H9 (cell line): ENCODE data around the gene INVS. TPM values are rescaled to one million over a fixed set of nuclear protein-coding genes. Genes with fewer than 3 reads are reported as not detected.

Source experiments
- DNase-seq: peaks from one replicate; pipeline ENCODE4 v3.0.0-alpha.2; 2017
- H2AFZ ChIP-seq: one replicate; pipeline ENCODE4 v1.6.1; 2013; ENCODE audit warnings: mild to moderate bottlenecking, low read length, control low read depth, moderate library complexity
- H2AK5ac ChIP-seq: 2 replicates; pipeline ENCODE4 v1.6.1; 2013; ENCODE audit warnings: low read length, control low read depth, mixed read lengths; ENCODE audit not compliant: insufficient read length
- H2BK120ac ChIP-seq: one replicate; pipeline ENCODE4 v1.6.1; 2013; ENCODE audit warnings: low read depth, mild to moderate bottlenecking, low read length, control low read depth, inconsistent platforms; ENCODE audit not compliant: poor library complexity, severe bottlenecking
- H2BK12ac ChIP-seq: 2 replicates; pipeline ENCODE4 v1.6.1; 2013; ENCODE audit warnings: low read length, control low read depth, mixed read lengths, low read depth; ENCODE audit not compliant: insufficient read length
- H2BK15ac ChIP-seq: 2 replicates; pipeline ENCODE4 v1.6.1; 2013; ENCODE audit warnings: low read depth, low read length, control low read depth
- H2BK20ac ChIP-seq: one replicate; pipeline ENCODE4 v1.6.1; 2013; ENCODE audit warnings: low read depth, mild to moderate bottlenecking, low read length, control low read depth, inconsistent platforms; ENCODE audit not compliant: poor library complexity, severe bottlenecking
- H2BK5ac ChIP-seq: 2 replicates; pipeline ENCODE4 v1.6.1; 2013; ENCODE audit warnings: low read length, control low read depth, mixed read lengths; ENCODE audit not compliant: insufficient read length
- H3K14ac ChIP-seq: 2 replicates; pipeline ENCODE4 v1.6.1; 2013; ENCODE audit warnings: low read length, control low read depth; ENCODE audit not compliant: insufficient read depth
- H3K18ac ChIP-seq: 2 replicates; pipeline ENCODE4 v1.6.1; 2013; ENCODE audit warnings: low read depth, mild to moderate bottlenecking, mixed read lengths, low read length, control low read depth; ENCODE audit not compliant: insufficient read length
- H3K23ac ChIP-seq: 2 replicates; pipeline ENCODE4 v1.6.1; 2013; ENCODE audit warnings: low read length, control low read depth, mixed read lengths, low read depth; ENCODE audit not compliant: insufficient read length
- H3K23me2 ChIP-seq: 2 replicates; pipeline ENCODE4 v1.6.1; 2013; ENCODE audit warnings: low read depth, mild to moderate bottlenecking, mixed read lengths, low read length, control low read depth; ENCODE audit not compliant: insufficient read length, poor library complexity, severe bottlenecking
- H3K27ac ChIP-seq: 2 replicates; pipeline ENCODE4 v1.5.1; 2013; ENCODE audit warnings: low read length, control low read depth, mixed read lengths, low read depth; ENCODE audit not compliant: insufficient read length
- H3K27me3 ChIP-seq: 2 replicates; pipeline ENCODE4 v1.6.1; 2013; ENCODE audit warnings: low read length, control low read depth, inconsistent platforms; ENCODE audit not compliant: insufficient read depth
- H3K4ac ChIP-seq: 2 replicates; pipeline ENCODE4 v1.6.1; 2013; ENCODE audit warnings: low read depth, mild to moderate bottlenecking, control low read depth, inconsistent platforms, low read length, moderate library complexity
- H3K4me1 ChIP-seq: 2 replicates; pipeline ENCODE4 v1.6.1; 2013; ENCODE audit warnings: low read length, control low read depth, inconsistent platforms; ENCODE audit not compliant: insufficient read depth
- H3K4me2 ChIP-seq: 2 replicates; pipeline ENCODE4 v1.6.1; 2013; ENCODE audit warnings: low read length, control low read depth, mixed read lengths; ENCODE audit not compliant: insufficient read length, insufficient read depth
- H3K56ac ChIP-seq: 2 replicates; pipeline ENCODE4 v1.6.1; 2013; ENCODE audit warnings: low read depth, mild to moderate bottlenecking, mixed read lengths, low read length, control low read depth; ENCODE audit not compliant: insufficient read length
- H3K79me1 ChIP-seq: 2 replicates; pipeline ENCODE4 v1.6.1; 2013; ENCODE audit warnings: low read depth, mild to moderate bottlenecking, moderate library complexity, low read length, control low read depth, inconsistent platforms; ENCODE audit not compliant: insufficient read depth, poor library complexity, severe bottlenecking
- H3K79me2 ChIP-seq: 2 replicates; pipeline ENCODE4 v1.6.1; 2013; ENCODE audit warnings: low read length, control low read depth, inconsistent platforms; ENCODE audit not compliant: insufficient read depth
- H3K9ac ChIP-seq: 2 replicates; pipeline ENCODE4 v1.6.1; 2013; ENCODE audit warnings: low read length, control low read depth, mixed read lengths; ENCODE audit not compliant: insufficient read length; ENCODE audit errors: extremely low read depth
- H3K9me3 ChIP-seq: one replicate; pipeline ENCODE4 v1.6.1; 2013; ENCODE audit warnings: low read depth, low read length, inconsistent platforms; ENCODE audit not compliant: control insufficient read depth
- H3T11ph ChIP-seq: one replicate; pipeline ENCODE4 v1.6.1; 2013; ENCODE audit warnings: mild to moderate bottlenecking, low read length, control low read depth, inconsistent platforms
- H4K20me1 ChIP-seq: one replicate; pipeline ENCODE4 v1.6.1; 2013; ENCODE audit not compliant: control insufficient read depth, insufficient read length, insufficient read depth
- H4K5ac ChIP-seq: 2 replicates; pipeline ENCODE4 v1.6.1; 2013; ENCODE audit warnings: low read depth, mild to moderate bottlenecking, mixed read lengths, low read length, control low read depth; ENCODE audit not compliant: insufficient read length
- H4K8ac ChIP-seq: replicated peaks from 2 replicates; pipeline ENCODE4 v1.6.1; 2013; ENCODE audit warnings: low read length, control low read depth, mixed read lengths, low read depth; ENCODE audit not compliant: insufficient read length
- H4K91ac ChIP-seq: 2 replicates; pipeline ENCODE4 v1.6.1; 2013; ENCODE audit warnings: low read depth, mild to moderate bottlenecking, moderate library complexity, mixed read lengths, low read length, control low read depth; ENCODE audit not compliant: insufficient read length
- H3K27ac Mint-ChIP-seq, 3 experiments: 2 replicates in 2 of 3; 3 replicates in 1 of 3; pipeline ENCODE4 v1.8.0; 2020 to 2021; ENCODE audit warnings: mixed read lengths in 3 of 3, mild to moderate bottlenecking in 1 of 3, moderate library complexity in 1 of 3
- H3K27me3 Mint-ChIP-seq: 2 replicates; pipeline ENCODE4 v1.8.0; 2021; ENCODE audit warnings: low read depth, mild to moderate bottlenecking, moderate library complexity, mixed read lengths
- H3K36me3 Mint-ChIP-seq, 3 experiments: 2 replicates in 2 of 3; 3 replicates in 1 of 3; pipeline ENCODE4 v1.8.0; 2020 to 2021; ENCODE audit warnings: low read depth in 3 of 3, mixed read lengths in 3 of 3; ENCODE audit not compliant: insufficient read depth in 1 of 3
- H3K4me1 Mint-ChIP-seq, 2 experiments: 2 replicates each; pipeline ENCODE4 v1.8.0; 2020; ENCODE audit warnings: mixed read lengths in 2 of 2
- H3K4me3 Mint-ChIP-seq, 2 experiments: 2 replicates in 1 of 2; 3 replicates in 1 of 2; pipeline ENCODE4 v1.8.0; 2020 to 2021; ENCODE audit warnings: mild to moderate bottlenecking in 2 of 2, mixed read lengths in 2 of 2, moderate library complexity in 1 of 2
- H3K9me3 Mint-ChIP-seq, 2 experiments: 2 replicates in 1 of 2; 3 replicates in 1 of 2; pipeline ENCODE4 v1.8.0; 2020; ENCODE audit warnings: mild to moderate bottlenecking in 2 of 2, mixed read lengths in 2 of 2, moderate library complexity in 1 of 2
- WGBS: extraction: QIAGEN DNeasy Blood & Tissue Kit; methylation state at CpG from one replicate; pipeline ENCODE4 v1.1.7; 2013; ENCODE audit warnings: missing lambda C conversion rate, low lambda C conversion rate, mixed read lengths; ENCODE audit not compliant: insufficient read length; ENCODE audit errors: extremely low coverage; 5-methylcytosine and 5-hydroxymethylcytosine counted together
- total RNA-seq: library from RNA; stranded (reverse); gene quantifications from 2 replicates; pipeline ENCODE4 v1.2.1, GENCODE V29; 2021
- TF ChIP-seq, protein P1 (sequence below): fragments of 200-600 bp; sonication (generic); conservative IDR thresholded peaks from 3 replicates; pipeline ENCODE4 v1.8.0; 2021; ENCODE audit warnings: antibody characterized with exemption, mild to moderate bottlenecking

INVS gene
- total RNA-seq, 1 experiment from 2014 or later, result 7.5 TPM

DNA sequence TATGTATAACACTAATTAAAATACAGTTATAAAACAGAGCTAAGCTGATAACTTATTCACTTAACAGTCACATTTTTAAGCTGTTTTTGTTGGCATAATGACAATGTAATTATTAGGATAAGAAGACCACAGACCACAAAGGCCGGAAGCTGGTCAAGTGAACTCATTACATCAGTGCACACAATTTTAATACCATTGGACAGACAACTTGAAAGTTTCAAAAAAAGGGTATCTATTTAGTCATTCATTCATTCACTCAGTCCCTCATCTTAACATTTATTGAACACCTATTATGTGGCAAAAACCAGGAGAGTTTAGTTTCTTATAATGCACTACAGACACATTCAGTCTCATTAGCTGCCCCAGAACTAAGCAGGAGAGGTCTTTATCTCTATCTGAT lies 11.8 kb upstream of the INVS start:
- Mint-ChIP-seq H3K36me3 (no peaks in the 10 kb centered on the region), H3K4me1 (peaks cover 17 to 27% of the 10 kb centered on the region in 2 experiments), H3K4me3 (no peak overlapping the region), H3K27me3 (no peaks in the 10 kb centered on the region), H3K9me3 (no peaks in the 10 kb centered on the region), H3K27ac (no peak overlapping the region)
- Histone ChIP-seq H2BK15ac (no peak overlapping the region), H3K79me2 (0 out of 2 replicates have a peak, but pooled peaks cover 1% of the 10 kb centered on the region), H3T11ph (no peak overlapping the region), H3K27ac (no peak overlapping the region), H2BK120ac (no peak overlapping the region), H3K23ac (no peak overlapping the region), H3K9me3 (no peaks in the 10 kb centered on the region), H4K8ac (no peak overlapping the region), H3K14ac (no peak overlapping the region), H3K27me3 (no peaks in the 10 kb centered on the region), H4K5ac (no peak overlapping the region), H3K4me1 (peaks cover 2% of the 10 kb centered on the region; the same call in 1 of the 2 replicates), H4K20me1 (no peaks in the 10 kb centered on the region), H3K4ac (no peak overlapping the region), H3K4me2 (no peak overlapping the region), H3K9ac (no peak overlapping the region), H3K79me1 (no peaks in the 10 kb centered on the region), H3K18ac (no peak overlapping the region), H2BK20ac (no peak overlapping the region), H2BK5ac (no peak overlapping the region), H2BK12ac (no peak overlapping the region), H2AFZ (no peak overlapping the region), H2AK5ac (no peak overlapping the region), H3K56ac (no peak overlapping the region), H4K91ac (no peak overlapping the region), H3K23me2 (no peaks in the 10 kb centered on the region)
- TF ChIP-seq, protein P1, sequence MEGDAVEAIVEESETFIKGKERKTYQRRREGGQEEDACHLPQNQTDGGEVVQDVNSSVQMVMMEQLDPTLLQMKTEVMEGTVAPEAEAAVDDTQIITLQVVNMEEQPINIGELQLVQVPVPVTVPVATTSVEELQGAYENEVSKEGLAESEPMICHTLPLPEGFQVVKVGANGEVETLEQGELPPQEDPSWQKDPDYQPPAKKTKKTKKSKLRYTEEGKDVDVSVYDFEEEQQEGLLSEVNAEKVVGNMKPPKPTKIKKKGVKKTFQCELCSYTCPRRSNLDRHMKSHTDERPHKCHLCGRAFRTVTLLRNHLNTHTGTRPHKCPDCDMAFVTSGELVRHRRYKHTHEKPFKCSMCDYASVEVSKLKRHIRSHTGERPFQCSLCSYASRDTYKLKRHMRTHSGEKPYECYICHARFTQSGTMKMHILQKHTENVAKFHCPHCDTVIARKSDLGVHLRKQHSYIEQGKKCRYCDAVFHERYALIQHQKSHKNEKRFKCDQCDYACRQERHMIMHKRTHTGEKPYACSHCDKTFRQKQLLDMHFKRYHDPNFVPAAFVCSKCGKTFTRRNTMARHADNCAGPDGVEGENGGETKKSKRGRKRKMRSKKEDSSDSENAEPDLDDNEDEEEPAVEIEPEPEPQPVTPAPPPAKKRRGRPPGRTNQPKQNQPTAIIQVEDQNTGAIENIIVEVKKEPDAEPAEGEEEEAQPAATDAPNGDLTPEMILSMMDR, result no peak
- WGBS, result no CpG with 5 or more reads among the region's 1 CpG
- DNase-seq, result no peak
